SW480 (cell line): Measurements from ENCODE around the gene PRAMEF15.
A peak's percentile ranks its signal among the peaks of the same experiment; 100 is the strongest.
"Not testable (repeated sequence)": the region's sequence is repeated elsewhere in the genome, so short reads cannot be mapped to it uniquely, and the experiment has no call there.

ENCODE experiments used
- DNase-seq: peaks from one replicate; pipeline ENCODE4 v3.0.0-alpha.2; 2016; ENCODE audit warnings: low spot score

PRAMEF15 gene

GRCh38 chr1:13315281-13315680 lies at the start of gene PRAMEF15:
TSS of gene PRAMEF15 (plus strand) at chr1:13315581. CDS start at chr1:13318408, 2,827 bp downstream.
- DNase-seq, result not testable (repeated sequence)

DNA sequence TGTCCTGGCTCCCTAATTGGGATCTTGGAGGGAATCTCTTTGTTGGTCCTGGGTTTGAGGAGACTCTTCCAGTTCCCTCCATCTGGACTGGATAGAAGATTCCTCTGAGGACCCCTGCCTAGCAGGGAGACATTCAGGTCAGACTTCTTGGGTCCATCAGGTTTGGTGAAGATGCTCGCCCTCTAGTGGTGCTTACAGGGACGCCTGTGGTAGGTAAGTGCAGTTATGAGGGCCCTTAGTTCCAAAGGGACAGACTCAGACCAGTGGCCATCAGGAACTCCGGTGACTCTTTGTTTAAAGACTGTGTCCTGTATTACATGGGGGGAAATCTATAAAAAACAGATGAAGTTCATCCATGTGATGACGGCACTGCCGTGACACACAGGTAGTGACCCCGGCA lies 38.4 kb upstream of the PRAMEF15 start:
- peak; percentile 5 for DNase-seq

DNA sequence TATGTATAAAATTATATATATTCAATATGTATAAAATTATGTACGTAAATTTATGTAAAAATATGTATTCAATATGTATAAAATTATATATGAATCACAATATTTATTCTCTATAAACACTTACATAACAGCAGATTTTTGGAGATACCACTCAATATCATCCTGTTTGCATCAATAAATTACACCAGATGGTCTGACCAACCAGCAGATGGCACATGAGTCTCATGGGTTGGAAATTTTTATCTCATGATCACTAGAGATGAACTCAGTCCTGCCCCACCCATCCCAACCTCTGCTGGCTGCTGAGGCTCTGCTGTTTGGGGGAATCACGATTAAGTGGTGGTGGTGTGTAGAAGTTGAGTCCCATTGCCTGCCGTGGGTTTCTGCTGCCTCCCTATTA lies 35.8 kb upstream of the PRAMEF15 start:
- DNase-seq, result not testable (repeated sequence)

- not testable (repeated sequence) for DNase-seq
These were observed 30.3 kb upstream of the PRAMEF15 start, which contains the start of gene PRAMEF8 for GRCh38 chr1:13285037-13285436. TSS of gene PRAMEF8 (minus strand) at chr1:13285137. CDS start at chr1:13284091, 1,046 bp downstream.

DNA sequence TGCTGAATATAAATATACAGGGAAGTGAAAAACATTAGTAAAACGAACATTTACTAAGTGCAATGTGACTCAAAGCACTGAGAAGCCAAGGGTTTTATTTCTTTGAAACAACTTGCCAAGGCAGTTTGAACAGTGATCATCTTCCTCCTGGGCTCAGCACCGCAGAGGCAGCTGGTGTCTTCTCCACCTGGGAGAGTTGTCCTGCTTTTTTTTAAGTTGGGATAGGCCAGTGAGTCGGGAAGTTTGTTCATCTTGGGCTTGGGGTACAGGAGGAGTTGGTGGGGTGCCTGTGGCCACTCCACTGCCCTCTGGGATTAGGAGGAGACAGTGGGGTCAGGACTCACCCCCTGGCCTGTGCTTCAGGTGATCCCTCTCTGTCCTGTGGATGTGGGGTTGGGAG lies 26.4 kb upstream of the PRAMEF15 start:
- DNase-seq, result not testable (repeated sequence)

GRCh38 chr1:13297216-13297931 lies 18.0 kb upstream of the PRAMEF15 start:
- not testable (repeated sequence) for DNase-seq

DNA sequence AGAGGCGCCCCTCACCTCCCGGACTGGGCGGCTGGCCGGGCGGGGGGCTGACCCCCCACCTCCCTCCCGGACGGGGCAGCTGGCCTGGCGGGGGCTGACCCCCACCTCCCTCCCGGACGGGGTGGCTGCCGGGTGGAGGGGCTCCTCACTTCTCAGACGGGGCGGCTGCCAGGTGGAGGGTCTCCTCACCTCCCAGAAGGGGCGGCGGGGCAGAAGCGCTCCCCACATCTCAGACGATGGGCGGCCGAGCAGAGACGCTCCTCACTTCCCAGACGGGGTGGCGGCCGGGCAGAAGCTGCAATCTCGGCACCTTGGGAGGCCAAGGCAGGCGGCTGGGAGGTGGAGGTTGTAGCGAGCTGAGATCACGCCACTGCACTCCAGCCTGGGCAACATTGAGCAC lies 16.7 kb upstream of the PRAMEF15 start:
- not testable (repeated sequence) for DNase-seq

GRCh38 chr1:13302197-13302596 lies 13.2 kb upstream of the PRAMEF15 start:
- not testable (repeated sequence) for DNase-seq

DNA sequence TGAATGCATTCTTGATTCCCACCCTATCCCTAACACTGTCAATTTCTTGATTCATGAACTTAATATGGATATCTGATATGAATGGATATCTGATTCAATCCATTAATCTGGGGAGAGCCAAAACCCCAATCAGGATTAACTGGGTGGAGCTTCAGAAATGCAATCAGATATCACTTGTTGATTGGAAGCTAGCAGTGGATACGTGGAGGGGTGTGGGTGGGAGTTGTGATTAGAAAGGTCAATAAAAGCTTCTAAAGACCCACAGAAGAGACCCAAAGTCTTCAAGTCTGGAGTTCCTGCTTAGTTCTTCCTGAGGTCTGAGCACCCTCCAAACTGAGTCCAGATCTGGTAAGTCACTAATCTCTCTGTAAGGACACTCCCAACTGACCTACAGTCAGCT lies 12.1 kb upstream of the PRAMEF15 start, which contains the start of gene PRAMEF33:
Gene PRAMEF33 (plus strand): TSS at position 301 of the 400 bp plus-strand sequence. CDS start 2,416 bp downstream, outside the sequence.
- DNase-seq, result not testable (repeated sequence)

DNA sequence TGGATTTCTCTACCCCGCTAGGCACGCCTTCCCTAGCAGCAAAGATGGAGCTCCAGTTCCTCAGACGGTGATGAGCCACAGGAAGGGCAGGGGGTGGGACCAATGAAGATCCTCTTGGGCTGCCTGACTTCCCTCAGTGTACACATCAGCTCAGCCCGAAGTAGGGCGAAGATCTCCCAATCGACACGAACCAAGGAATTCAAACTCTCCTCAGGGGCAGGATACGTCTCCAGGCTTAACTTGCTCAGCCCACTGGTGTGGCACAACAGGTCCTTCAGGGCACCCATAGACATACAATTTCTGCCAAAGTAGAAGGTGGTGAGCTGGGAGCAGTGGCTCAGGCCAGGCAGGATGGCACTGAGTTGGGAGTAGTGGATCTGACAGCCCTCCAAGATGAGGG lies 27.1 kb downstream of the PRAMEF15 start:
- DNase-seq, result not testable (repeated sequence)

GRCh38 chr1:13347034-13347433 lies 31.7 kb downstream of the PRAMEF15 start, which contains the start of gene PRAMEF14:
TSS of gene PRAMEF14 (minus strand) at chr1:13347134. CDS start at chr1:13345314, 1,820 bp downstream.
- not testable (repeated sequence) for DNase-seq

DNA sequence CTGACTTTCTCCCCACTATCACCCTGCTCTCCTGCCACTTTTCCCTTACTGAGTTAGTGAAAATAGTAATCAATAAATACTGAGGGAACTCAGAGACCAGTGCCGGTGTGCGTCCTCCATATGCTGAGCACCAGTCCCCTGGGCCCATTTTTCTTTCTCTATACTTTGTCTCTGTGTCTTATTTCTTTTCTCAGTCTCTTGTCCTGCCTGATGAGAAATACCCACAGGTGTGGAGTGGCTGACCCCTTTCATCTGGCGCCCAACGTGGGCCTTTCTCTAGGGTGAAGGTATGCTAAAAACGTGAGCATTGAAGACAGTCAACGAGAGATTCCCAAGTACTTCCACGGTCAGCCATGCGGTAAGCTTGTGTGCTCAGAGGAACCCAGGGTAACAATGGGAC lies 38.1 kb downstream of the PRAMEF15 start:
- not testable (repeated sequence) for DNase-seq

DNA sequence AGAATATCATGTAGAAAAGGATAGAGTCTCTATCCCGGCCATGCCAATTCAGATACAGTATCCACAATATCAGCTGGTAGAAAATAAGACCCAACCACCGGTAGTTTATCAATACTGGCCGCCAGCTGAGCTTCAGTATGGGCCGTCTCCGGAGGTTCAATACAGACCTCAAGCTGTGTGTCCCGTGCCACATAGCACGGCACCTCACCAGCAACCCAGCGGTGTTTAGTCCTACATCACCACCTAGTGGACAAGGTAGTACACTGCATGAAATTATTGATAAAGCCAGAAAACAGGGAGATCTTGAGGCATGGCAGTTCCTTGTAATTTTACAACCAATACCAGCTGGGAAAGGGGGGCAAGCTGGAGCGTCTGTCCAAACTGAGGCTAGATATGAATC lies 39.1 kb downstream of the PRAMEF15 start:
- DNase-seq, result not testable (repeated sequence)

GRCh38 chr1:13356774-13357173 lies 41.4 kb downstream of the PRAMEF15 start:
- DNase-seq, result peak; percentile 55

GRCh38 chr1:13362364-13362763 lies 47.0 kb downstream of the PRAMEF15 start:
- not testable (repeated sequence) for DNase-seq

GRCh38 chr1:13364928-13365327 lies 49.5 kb downstream of the PRAMEF15 start:
- DNase-seq, result not testable (repeated sequence)

DNA sequence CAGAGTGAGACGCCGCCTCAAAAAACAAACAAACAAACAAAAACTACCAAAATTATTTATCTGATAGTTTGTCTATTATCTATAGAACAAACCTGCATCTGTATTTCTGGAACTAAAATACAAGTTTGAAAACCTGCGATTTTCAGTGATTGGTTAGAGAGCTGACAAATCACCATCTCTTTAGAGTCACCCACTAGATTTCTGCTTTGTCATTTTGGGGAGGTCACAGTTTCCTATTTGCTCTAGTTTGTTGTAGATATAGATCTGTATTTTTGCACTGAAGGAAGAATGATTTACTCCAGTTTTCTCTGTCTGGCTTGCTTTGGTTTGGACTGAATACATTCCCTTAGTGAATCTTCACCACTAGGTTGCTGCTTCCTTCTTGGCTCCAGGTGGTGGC lies 51.2 kb downstream of the PRAMEF15 start:
- DNase-seq, result not testable (repeated sequence)

DNA sequence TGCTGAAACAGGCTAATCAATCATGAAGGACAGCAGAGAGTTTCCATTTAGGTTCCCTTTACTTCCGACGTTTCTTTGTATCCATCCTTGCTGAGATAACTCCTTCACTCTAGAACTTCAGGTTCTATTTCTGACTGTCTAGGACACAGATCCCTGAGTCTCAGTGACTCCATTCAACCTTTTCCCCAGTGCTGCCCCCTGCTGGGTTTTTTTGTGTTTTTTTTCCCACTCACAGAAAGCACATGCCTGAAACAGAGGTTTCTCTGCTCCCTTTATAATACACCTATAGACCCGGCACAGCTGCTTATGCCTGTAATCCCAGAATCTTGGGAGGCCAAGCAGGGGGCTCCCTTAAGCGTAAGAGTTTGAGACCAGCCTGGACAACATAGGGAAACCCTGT lies 53.2 kb downstream of the PRAMEF15 start:
- DNase-seq, result peak; percentile 27
